CD4-positive, CD25-positive, alpha-beta regulatory T cell (primary cell): ENCODE data around the gene SHE. TPM values are rescaled to one million over a fixed set of nuclear protein-coding genes. Genes with fewer than 3 reads are reported as not detected.
A peak's percentile ranks its signal among the peaks of the same experiment; 100 is the strongest.

Experiments
- ATAC-seq, 2 donors: fragments of 150-1000 bp; cut with Tn5 transposase; one replicate each; pipeline ENCODE4 v1.10.0; 2021; ENCODE audit warnings: low read depth in 2 of 2, moderate number of reproducible peaks in 2 of 2, moderate library complexity in 1 of 2
- DNase-seq, 3 donors: peaks; one replicate each; pipeline versions ENCODE4 v3.0.0 to v3.0.0-alpha.2; 2012 to 2022; ENCODE audit warnings: mixed read lengths in 1 of 3
- H3K27ac ChIP-seq: one replicate; pipeline ENCODE4 v1.7.0; 2013; ENCODE audit warnings: mild to moderate bottlenecking, low read length; ENCODE audit not compliant: insufficient read depth, poor library complexity, severe bottlenecking
- H3K27me3 ChIP-seq: one replicate; pipeline ENCODE4 v1.7.0; 2013; ENCODE audit warnings: low read length; ENCODE audit not compliant: control insufficient read depth, insufficient read depth
- H3K36me3 ChIP-seq: one replicate; pipeline ENCODE4 v1.7.0; 2013; ENCODE audit warnings: mild to moderate bottlenecking, low read length, moderate library complexity; ENCODE audit not compliant: control insufficient read depth, insufficient read depth
- H3K4me1 ChIP-seq: 2 replicates; pipeline ENCODE4 v1.7.0; 2013; ENCODE audit warnings: mild to moderate bottlenecking, low read length; ENCODE audit not compliant: insufficient read depth, control insufficient read depth, poor library complexity, severe bottlenecking
- H3K4me3 ChIP-seq: one replicate; pipeline ENCODE4 v1.7.0; 2013; ENCODE audit warnings: low read depth, mild to moderate bottlenecking, low read length, moderate library complexity
- H3K9me3 ChIP-seq, 2 experiments: 1 replicate in 1 of 2; 2 replicates in 1 of 2; pipeline ENCODE4 v1.7.0; 2013; ENCODE audit warnings: low read length in 2 of 2, mild to moderate bottlenecking in 1 of 2, moderate library complexity in 1 of 2; ENCODE audit not compliant: control insufficient read depth in 2 of 2
- H3K27ac Mint-ChIP-seq, 3 donors: one replicate each; pipeline ENCODE4 v1.8.0; 2020 to 2022; ENCODE audit warnings: mild to moderate bottlenecking in 3 of 3, mixed read lengths in 3 of 3, moderate library complexity in 2 of 3
- H3K27me3 Mint-ChIP-seq: one replicate; pipeline ENCODE4 v1.8.0; 2022; ENCODE audit warnings: mild to moderate bottlenecking, mixed read lengths
- H3K36me3 Mint-ChIP-seq: one replicate; pipeline ENCODE4 v1.8.0; 2020; ENCODE audit warnings: mixed read lengths
- H3K4me1 Mint-ChIP-seq, 4 donors: one replicate each; pipeline ENCODE4 v1.8.0; 2020 to 2022; ENCODE audit warnings: mixed read lengths in 4 of 4, mild to moderate bottlenecking in 1 of 4
- H3K4me3 Mint-ChIP-seq, 4 donors: one replicate each; pipeline ENCODE4 v1.8.0; 2020 to 2022; ENCODE audit warnings: mild to moderate bottlenecking in 4 of 4, mixed read lengths in 4 of 4, moderate library complexity in 3 of 4
- H3K9me3 Mint-ChIP-seq, 7 donors: one replicate each; pipeline ENCODE4 v1.8.0; 2020 to 2022; ENCODE audit warnings: mixed read lengths in 7 of 7, mild to moderate bottlenecking in 3 of 7, moderate library complexity in 2 of 7
- polyA plus RNA-seq, 4 donors: library from polyadenylated mRNA; unstranded; fragments of 300-500 nt; fragmentation: Illumina TruSeq; gene quantifications; one replicate each; pipeline ENCODE4 v1.2.3, GENCODE V29; 2021
- total RNA-seq: library from RNA; stranded (reverse); gene quantifications from one replicate; pipeline ENCODE4 v1.2.3, GENCODE V29; 2022

SHE gene
- total and polyA plus RNA-seq, 5 donors from 2014 or later: not detected

DNA sequence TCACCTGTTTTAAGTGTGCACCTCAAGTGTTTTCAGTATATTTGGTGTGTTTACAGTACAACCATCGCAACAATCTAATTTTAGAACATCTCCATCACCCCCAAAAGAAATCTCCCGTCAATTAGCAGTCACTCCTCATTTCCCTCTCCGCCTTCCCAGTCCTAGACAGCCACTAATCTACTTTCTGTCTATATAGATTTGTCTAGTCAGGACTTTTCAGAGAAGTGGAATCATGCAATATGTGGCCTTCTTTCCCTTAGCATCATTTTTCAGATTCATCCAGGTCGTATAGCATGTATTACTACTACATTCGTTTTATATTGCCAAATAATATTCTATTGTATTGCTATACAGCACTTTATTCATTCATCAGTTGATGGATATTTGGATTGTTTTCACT is 1.7 kb upstream of the SHE start:
- H3K27me3 Mint-ChIP-seq: peaks cover 62% of the 10 kb centered on the region
- H3K4me3 Mint-ChIP-seq: peak overlapping the region in 3 of 4 donors; percentile 8 to 23 (median 13)
- ATAC-seq (no peak), DNase-seq (no peak)
- peaks cover 0 to 6% (median 0%) of the 10 kb centered on the region in 4 donors for H3K4me1 Mint-ChIP-seq
- Histone ChIP-seq H3K4me3 (no peak overlapping the region), H3K9me3 (no peaks in the 10 kb centered on the region), H3K27ac (no peak overlapping the region), H3K27me3 (peaks cover 58% of the 10 kb centered on the region), H3K4me1 (peaks cover 16% of the 10 kb centered on the region), H3K36me3 (no peaks in the 10 kb centered on the region)
- no peaks in the 10 kb centered on the region for H3K36me3 Mint-ChIP-seq
- no peak overlapping the region for H3K27ac Mint-ChIP-seq
- peaks cover 0 to 9% (median 0%) of the 10 kb centered on the region in 7 donors for H3K9me3 Mint-ChIP-seq

DNA sequence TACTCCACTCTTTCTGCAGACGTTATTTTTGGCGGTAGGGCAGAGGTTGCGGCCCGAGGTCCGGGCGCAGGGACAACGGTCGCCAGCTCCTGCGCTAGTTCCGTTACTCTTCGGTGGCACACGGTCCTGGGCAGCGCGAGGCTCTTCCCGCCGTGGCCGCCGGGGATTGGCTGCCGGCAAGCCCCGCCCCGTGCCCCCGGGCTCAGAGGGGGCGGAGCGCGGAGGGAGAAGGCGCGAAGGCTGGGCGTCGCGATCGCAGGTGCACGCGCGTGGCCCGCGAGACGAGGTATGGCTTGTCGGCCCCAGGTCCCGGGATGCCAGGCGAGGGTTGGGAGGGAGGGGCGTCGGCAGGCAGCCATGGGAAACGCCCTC is 518 bp upstream of the SHE start:
- peaks cover 16% of the 10 kb centered on the region for H3K4me1 ChIP-seq
- DNase-seq (no peak), ATAC-seq (no peak)
- Mint-ChIP-seq H3K27ac (peak overlapping the region in 1 of 3 donors; percentile 48), H3K9me3 (peaks cover 0 to 9% (median 0%) of the 10 kb centered on the region in 7 donors), H3K36me3 (no peaks in the 10 kb centered on the region), H3K4me1 (peaks cover 0 to 6% (median 0%) of the 10 kb centered on the region in 4 donors), H3K27me3 (peaks cover 60% of the 10 kb centered on the region), H3K4me3 (peak overlapping the region in 1 of 4 donors; percentile 61)
- H3K27me3 ChIP-seq: peaks cover 53% of the 10 kb centered on the region
- H3K4me3 ChIP-seq: no peak overlapping the region
- H3K27ac ChIP-seq: no peak overlapping the region
- no peaks in the 10 kb centered on the region for H3K36me3 ChIP-seq
- no peaks in the 10 kb centered on the region for H3K9me3 ChIP-seq

DNA sequence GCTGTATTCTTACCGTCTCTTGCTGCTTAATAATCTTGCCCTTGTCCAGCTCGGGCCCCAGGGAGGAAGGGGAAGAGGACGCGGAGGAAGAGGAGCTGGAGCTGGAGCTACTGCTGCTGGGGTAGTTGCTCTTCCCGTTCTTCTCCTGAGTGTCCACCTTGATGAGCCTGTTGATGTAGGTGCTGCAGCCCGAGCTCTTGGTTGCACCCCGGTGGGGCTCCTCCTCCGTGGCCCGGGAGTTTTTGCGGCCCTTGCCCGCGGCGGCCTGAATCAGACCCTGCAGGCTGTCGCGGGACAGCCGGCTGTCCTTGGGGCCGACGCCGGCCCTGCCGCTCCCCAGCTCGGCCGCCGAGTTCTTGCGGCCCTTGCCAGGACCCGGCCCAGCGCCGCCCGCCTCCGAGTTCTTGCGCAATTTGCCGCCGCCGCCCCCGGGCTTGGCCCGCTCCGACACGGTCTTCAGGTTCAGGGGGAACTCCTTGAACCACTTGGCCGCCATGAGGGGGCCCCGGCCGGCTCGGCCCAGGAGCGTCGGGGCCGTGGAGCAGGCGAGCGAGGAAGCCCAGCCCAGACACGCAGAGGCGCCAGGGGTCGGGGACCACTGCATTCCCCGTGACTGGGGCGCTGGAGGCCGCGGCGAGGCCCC is 668 bp downstream of the SHE start:
- peaks cover 0 to 12% (median 2%) of the 10 kb centered on the region in 4 donors for H3K4me1 Mint-ChIP-seq
- no peaks in the 10 kb centered on the region for H3K36me3 Mint-ChIP-seq
- ATAC-seq (peak in 1 of 2 donors; percentile 20), DNase-seq (no peak)
- Histone ChIP-seq H3K9me3 (no peaks in the 10 kb centered on the region), H3K4me1 (peaks cover 16% of the 10 kb centered on the region), H3K36me3 (no peaks in the 10 kb centered on the region), H3K4me3 (no peak overlapping the region), H3K27me3 (peaks cover 51% of the 10 kb centered on the region), H3K27ac (no peak overlapping the region)
- peak overlapping the region; percentile 26 to 66 (median 48) for H3K4me3 Mint-ChIP-seq
- H3K27me3 Mint-ChIP-seq: peaks cover 64% of the 10 kb centered on the region
- no peak overlapping the region for H3K27ac Mint-ChIP-seq
- peaks cover 0 to 9% (median 0%) of the 10 kb centered on the region in 7 donors for H3K9me3 Mint-ChIP-seq

DNA sequence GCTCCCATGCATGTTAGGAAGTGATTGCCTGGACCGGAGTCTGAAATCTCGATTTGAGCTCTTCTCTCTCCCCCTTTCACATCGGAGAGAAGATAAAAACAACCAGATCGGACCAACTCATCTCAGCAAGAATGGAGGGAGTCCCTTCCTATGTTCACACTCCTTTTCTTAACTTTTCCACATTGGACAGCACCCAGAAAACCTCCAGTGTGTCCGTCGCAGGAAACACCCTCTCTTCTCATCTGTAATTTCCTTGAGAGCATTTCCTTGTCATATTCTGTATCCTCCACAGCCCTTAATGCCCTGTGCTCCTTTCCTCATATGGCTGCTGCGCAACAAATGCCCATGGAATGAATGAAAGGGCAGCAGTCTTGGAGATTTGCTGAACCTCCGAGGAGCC is 1.7 kb downstream of the SHE start:
- H3K4me3 Mint-ChIP-seq: peak overlapping the region in 2 of 4 donors; percentile 2 to 61
- ATAC-seq (no peak), DNase-seq (no peak)
- Histone ChIP-seq H3K4me3 (no peak overlapping the region), H3K27ac (no peak overlapping the region), H3K4me1 (peaks cover 16% of the 10 kb centered on the region), H3K9me3 (no peaks in the 10 kb centered on the region), H3K27me3 (peaks cover 46% of the 10 kb centered on the region), H3K36me3 (no peaks in the 10 kb centered on the region)
- peaks cover 0 to 6% (median 0%) of the 10 kb centered on the region in 7 donors for H3K9me3 Mint-ChIP-seq
- peaks cover 0 to 18% (median 5%) of the 10 kb centered on the region in 4 donors for H3K4me1 Mint-ChIP-seq
- peaks cover 66% of the 10 kb centered on the region for H3K27me3 Mint-ChIP-seq
- no peaks in the 10 kb centered on the region for H3K36me3 Mint-ChIP-seq
- peak overlapping the region in 1 of 3 donors; percentile 64 for H3K27ac Mint-ChIP-seq

DNA sequence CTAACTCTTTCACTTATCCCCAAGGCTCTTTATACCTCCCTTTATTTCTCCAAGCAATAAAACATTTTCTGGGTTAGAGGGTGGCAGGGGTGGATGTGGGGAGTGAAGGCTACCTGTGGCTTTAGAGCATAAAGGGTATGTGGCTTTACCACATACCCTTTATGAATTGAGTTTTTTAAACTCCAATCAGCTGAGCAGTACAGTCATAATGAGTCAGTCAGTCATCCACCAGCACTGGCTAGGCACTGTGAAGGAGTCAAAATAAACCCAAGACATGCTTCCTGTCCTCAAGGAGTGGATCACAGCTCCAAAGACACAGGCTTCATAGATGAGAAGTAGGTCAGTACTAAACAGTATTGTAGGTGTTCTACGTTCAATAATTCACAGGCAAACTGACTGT is 2.8 kb downstream of the SHE start:
- ATAC-seq: no peak
- Mint-ChIP-seq H3K27me3 (peaks cover 58% of the 10 kb centered on the region), H3K4me3 (no peak overlapping the region), H3K36me3 (no peaks in the 10 kb centered on the region), H3K27ac (no peak overlapping the region), H3K4me1 (peaks cover 0 to 20% (median 6%) of the 10 kb centered on the region in 4 donors), H3K9me3 (peaks cover 0 to 6% (median 0%) of the 10 kb centered on the region in 7 donors)
- H3K4me1 ChIP-seq: peaks cover 16% of the 10 kb centered on the region
- H3K27ac ChIP-seq: no peak overlapping the region
- H3K27me3 ChIP-seq: peaks cover 41% of the 10 kb centered on the region
- no peaks in the 10 kb centered on the region for H3K9me3 ChIP-seq
- peak in 1 of 3 donors; percentile 21 for DNase-seq
- no peaks in the 10 kb centered on the region for H3K36me3 ChIP-seq
- H3K4me3 ChIP-seq: no peak overlapping the region

DNA sequence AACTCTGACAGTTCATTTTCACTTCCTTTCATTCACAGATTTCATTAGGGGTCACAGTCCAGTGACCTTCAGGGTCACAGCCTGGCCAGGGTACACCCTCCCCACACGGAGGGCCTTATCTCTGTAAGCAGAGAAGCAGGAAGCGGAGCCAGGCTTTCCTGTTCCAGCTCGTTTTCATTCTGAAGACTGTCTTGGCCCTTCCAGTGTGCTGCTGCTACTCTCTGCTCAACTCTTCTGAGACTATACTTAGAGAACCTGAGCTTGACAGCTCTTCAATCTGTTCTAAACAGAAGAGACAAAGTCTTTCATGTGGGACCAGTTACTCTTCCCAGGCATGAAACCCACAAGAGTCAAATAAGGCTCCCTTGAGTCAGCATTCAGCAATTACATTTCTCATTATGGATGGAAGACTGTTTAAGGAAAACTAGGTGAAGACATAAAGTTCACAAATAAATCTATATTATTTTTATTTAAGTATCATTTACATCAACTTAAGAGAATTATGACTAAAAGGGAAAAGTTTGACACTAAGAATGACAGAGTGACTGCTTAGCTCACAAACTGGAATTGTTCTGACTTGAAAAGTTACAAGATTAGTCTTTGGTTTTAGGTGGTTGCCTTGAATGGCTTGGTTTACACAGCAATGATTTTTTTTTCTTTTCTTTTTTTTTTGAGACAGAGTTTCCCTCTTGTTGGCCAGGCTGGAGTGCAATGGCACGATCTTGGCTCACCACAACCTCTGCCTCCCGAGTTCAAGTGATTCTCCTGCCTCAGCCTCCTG is 5.0 kb downstream of the SHE start:
- H3K9me3 Mint-ChIP-seq: peaks cover 0 to 3% (median 0%) of the 10 kb centered on the region in 7 donors

DNA sequence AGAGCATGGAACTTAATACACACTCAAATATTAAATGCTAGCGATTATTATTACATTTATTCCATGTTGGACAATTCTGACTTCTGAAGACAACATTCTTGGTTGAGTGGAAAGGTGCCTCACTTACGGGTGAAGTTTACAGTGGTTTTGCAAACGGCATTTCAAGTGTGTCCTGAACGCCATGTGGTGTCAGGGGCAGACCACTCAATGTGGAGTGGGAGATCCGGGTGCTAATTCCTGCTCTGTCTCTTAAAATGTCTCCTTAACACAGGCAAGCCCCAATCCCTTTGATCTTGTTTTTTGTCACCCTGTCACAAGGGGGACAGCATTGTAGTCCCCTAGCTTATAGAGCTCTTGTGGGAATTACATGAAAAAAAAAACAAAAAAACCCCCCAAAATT is 5.8 kb downstream of the SHE start:
- Mint-ChIP-seq H3K9me3 (peaks cover 0 to 3% (median 0%) of the 10 kb centered on the region in 7 donors), H3K27ac (no peak overlapping the region), H3K36me3 (no peaks in the 10 kb centered on the region), H3K4me3 (no peak overlapping the region), H3K4me1 (peaks cover 0 to 40% (median 25%) of the 10 kb centered on the region in 4 donors), H3K27me3 (peaks cover 61% of the 10 kb centered on the region)
- Histone ChIP-seq H3K4me3 (no peak overlapping the region), H3K36me3 (no peaks in the 10 kb centered on the region), H3K27me3 (peaks cover 31% of the 10 kb centered on the region), H3K9me3 (no peaks in the 10 kb centered on the region), H3K27ac (no peak overlapping the region), H3K4me1 (peaks cover 18% of the 10 kb centered on the region)
- ATAC-seq (no peak), DNase-seq (no peak)

More for the DNA sequence above, 5.0 kb downstream of the SHE start:
- peaks cover 0 to 35% (median 20%) of the 10 kb centered on the region in 4 donors for H3K4me1 Mint-ChIP-seq
- Histone ChIP-seq H3K36me3 (no peaks in the 10 kb centered on the region), H3K27ac (no peak overlapping the region), H3K27me3 (peaks cover 31% of the 10 kb centered on the region), H3K4me1 (peaks cover 26% of the 10 kb centered on the region), H3K9me3 (no peaks in the 10 kb centered on the region), H3K4me3 (no peak overlapping the region)
- no peak for ATAC-seq
- H3K27ac Mint-ChIP-seq: peak overlapping the region in 2 of 3 donors; percentile 20 to 67
- no peak overlapping the region for H3K4me3 Mint-ChIP-seq
- DNase-seq: no peak
- H3K27me3 Mint-ChIP-seq: peaks cover 52% of the 10 kb centered on the region
- no peaks in the 10 kb centered on the region for H3K36me3 Mint-ChIP-seq
